ENCODE results near the gene PTGER3.

The PTGER3 gene

DNA sequence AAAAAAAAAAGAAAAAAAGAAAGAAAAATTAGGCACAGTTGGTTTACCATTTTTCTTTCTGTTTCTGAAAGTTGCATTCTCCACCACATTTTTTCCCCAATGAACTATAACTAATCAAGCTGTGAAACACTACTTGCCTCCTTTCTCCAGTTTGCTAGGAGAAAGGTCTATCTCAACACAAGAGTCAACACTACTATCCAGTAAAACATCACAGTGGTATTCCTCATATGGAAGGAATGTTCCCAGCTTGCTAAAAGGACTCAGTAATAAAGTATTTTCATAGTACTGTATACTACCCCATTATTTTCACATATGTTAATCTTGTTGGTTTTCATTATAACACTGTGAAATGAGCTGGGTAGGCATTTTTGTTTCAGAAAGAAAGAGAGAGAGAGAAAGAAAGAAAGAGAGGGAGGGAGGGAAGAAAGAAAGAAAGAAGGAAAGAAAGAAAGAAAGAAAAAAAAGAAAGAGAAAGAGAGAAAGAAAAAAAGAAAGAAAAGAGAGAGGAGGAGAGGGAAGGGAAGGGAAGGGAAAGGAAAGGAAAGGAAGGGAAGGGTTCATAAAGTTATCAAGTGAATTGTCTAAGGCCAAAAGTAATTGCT is 7.9 kb downstream of the PTGER3 start:
- TF ChIP-seq, protein P1, sequence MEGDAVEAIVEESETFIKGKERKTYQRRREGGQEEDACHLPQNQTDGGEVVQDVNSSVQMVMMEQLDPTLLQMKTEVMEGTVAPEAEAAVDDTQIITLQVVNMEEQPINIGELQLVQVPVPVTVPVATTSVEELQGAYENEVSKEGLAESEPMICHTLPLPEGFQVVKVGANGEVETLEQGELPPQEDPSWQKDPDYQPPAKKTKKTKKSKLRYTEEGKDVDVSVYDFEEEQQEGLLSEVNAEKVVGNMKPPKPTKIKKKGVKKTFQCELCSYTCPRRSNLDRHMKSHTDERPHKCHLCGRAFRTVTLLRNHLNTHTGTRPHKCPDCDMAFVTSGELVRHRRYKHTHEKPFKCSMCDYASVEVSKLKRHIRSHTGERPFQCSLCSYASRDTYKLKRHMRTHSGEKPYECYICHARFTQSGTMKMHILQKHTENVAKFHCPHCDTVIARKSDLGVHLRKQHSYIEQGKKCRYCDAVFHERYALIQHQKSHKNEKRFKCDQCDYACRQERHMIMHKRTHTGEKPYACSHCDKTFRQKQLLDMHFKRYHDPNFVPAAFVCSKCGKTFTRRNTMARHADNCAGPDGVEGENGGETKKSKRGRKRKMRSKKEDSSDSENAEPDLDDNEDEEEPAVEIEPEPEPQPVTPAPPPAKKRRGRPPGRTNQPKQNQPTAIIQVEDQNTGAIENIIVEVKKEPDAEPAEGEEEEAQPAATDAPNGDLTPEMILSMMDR (IDR thresholded peaks at IDR 0.05; ENCODE audit: borderline replicate concordance, insufficient read depth, low read depth, low read length): no peak
- H3K4me3 ChIP-seq (ENCODE audit: low read depth, low read length): no peak overlapping the region

GRCh38 chr1:71038942-71039341 is 8.7 kb downstream of the PTGER3 start:
- TF ChIP-seq, protein P1 (IDR thresholded peaks at IDR 0.05; ENCODE audit: borderline replicate concordance, insufficient read depth, low read depth, low read length): no peak
- H3K4me3 ChIP-seq (ENCODE audit: low read depth, low read length): no peak overlapping the region

- TF ChIP-seq, protein P1 (IDR thresholded peaks at IDR 0.05; ENCODE audit: borderline replicate concordance, insufficient read depth, low read depth, low read length): no peak
- H3K4me3 ChIP-seq (ENCODE audit: low read depth, low read length): no peak overlapping the region
Measured at GRCh38 chr1:71037829-71038620, 9.6 kb downstream of the PTGER3 start.

DNA sequence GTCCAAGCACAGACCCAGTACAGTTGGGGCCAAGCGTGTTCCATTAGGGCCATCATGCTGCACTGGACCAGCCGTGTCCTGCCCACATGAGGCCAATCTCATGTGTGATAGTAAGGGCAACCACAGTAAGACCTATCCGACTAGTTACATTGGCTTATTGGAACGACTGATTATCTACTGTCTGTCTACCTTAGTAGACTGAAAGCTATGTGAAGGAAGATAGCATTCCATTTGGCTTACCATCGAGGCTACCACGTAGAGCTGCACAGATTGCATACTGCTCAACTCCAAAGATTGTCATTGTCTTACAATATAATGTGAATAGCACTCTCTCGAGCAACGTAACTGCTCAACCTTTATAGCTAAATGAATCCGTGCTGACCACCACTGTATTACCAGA is 10.6 kb downstream of the PTGER3 start:
- no peak overlapping the region for H3K4me3 ChIP-seq (ENCODE audit: low read depth, low read length)
- TF ChIP-seq, protein P1 (IDR thresholded peaks at IDR 0.05; ENCODE audit: borderline replicate concordance, insufficient read depth, low read depth, low read length): no peak

DNA sequence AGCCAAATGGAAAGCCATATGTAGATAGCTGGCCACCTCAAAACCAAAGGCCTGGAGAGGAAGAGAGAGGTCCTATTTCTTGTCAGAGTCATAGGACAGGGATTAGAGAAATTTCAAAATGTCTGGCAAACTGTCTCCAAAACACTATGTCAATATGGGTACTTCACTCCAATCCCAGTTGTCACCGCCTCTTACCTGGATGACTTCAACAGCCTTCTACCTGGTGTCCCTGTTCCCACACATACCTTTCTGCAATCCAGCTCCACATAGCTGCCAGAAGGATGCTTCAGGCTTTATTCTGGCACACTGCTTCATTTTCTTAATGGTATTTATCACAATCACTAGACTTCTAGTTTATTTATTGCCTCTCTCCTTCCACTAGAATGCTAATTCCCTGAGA is 14.5 kb downstream of the PTGER3 start:
- no peak overlapping the region for H3K4me3 ChIP-seq (ENCODE audit: low read depth, low read length)
- TF ChIP-seq, protein P1 (IDR thresholded peaks at IDR 0.05; ENCODE audit: borderline replicate concordance, insufficient read depth, low read depth, low read length): no peak

DNA sequence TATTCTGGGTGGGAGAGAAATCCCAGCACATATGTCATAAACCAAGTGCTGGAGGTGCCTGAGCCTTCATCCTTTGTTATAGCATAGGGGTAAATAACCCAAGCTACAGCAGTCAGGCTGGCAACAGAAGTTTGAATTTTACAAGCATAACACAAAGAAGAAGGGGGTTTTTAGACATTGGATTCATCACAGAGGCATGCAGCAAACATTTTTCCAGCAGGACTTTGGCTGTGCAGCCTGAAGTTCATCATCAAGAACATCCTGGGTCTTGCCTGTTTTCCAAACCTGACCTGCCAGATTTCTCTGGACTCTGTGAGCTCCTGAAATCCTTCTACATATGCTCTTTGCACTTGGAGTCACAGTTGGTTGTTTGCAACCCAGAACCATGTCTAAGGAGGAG is 16.2 kb downstream of the PTGER3 start:
- H3K4me3 ChIP-seq (ENCODE audit: low read depth, low read length): no peak overlapping the region
- TF ChIP-seq, protein P1 (IDR thresholded peaks at IDR 0.05; ENCODE audit: borderline replicate concordance, insufficient read depth, low read depth, low read length): no peak

- H3K4me3 ChIP-seq (ENCODE audit: low read depth, low read length): no peak overlapping the region
- TF ChIP-seq, protein P1 (IDR thresholded peaks at IDR 0.05; ENCODE audit: borderline replicate concordance, insufficient read depth, low read depth, low read length): no peak
Measured at GRCh38 chr1:71030026-71030425, 17.6 kb downstream of the PTGER3 start.

Measured in GM12875 (cell line).